Measurements from ENCODE around the gene HOXC5. TPM values are rescaled to one million over a fixed set of nuclear protein-coding genes. Genes with fewer than 3 reads are reported as not detected.
"Not testable (repeated sequence)": the region's sequence is repeated elsewhere in the genome, so short reads cannot be mapped to it uniquely, and the experiment has no call there.

Gene HOXC5
- total RNA-seq, 1 donor from 2014 or later: not detected

GRCh38 chr12:54042033-54042432 is 9.2 kb downstream of the HOXC5 start:
- DNase-seq (ENCODE audit: low spot score); intact Hi-C loops (cut with DNase I): not testable (repeated sequence)

GRCh38 chr12:54042970-54043853 is 10.4 kb downstream of the HOXC5 start:
- no peak for DNase-seq (ENCODE audit: low spot score)
- intact Hi-C loops (cut with DNase I): no loop called here

DNA sequence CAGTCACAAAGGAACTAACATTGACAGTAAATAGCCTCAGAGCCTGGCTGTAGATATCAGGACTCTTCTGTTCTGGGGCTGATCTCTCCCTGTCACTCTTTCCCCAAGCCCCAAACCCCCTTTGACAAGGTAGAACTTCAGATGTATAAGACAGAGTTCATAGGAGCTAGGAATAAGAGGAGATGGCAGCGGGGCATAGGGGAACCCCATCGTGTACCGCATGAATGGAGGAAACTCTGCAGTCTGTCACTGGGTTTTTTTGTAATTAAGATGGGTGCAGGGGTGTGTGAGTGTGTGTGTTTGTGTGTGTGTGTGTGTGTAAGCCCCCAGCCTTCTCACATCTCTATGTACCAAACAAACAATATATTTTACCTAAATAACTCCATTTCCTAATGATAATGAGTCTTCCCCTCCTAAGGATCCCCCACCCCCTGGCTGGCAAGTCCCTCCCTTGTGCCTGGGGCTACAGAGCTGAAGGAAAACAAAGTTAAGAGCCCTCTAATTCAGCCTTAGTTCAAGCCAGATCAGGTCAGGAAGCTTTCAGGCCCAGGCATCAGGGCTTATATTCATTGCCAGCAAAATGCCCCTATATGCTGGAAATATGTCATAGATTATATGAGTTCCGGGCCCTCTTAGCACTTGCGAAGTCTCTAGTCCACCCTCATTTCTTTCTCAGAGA is 11.7 kb downstream of the HOXC5 start:
- intact Hi-C loops (cut with DNase I): no loop called here

GRCh38 chr12:54045401-54045800 is 12.6 kb downstream of the HOXC5 start:
- no peak for DNase-seq (ENCODE audit: low spot score)
- intact Hi-C loops (cut with DNase I): no loop called here

More for the DNA sequence above, 11.7 kb downstream of the HOXC5 start:
- DNase-seq (ENCODE audit: low spot score): no peak

- intact Hi-C loops (cut with DNase I): no loop called here
- no peak for DNase-seq (ENCODE audit: low spot score)
These were observed 13.1 kb downstream of the HOXC5 start for GRCh38 chr12:54045868-54046521.

GRCh38 chr12:54046809-54047159 is 13.9 kb downstream of the HOXC5 start:
- intact Hi-C loops (cut with DNase I): no loop called here
- DNase-seq (ENCODE audit: low spot score): no peak

GRCh38 chr12:54047160-54047963 is 14.5 kb downstream of the HOXC5 start:
- intact Hi-C loops (cut with DNase I): no loop called here

GRCh38 chr12:54047964-54048303 is 15.1 kb downstream of the HOXC5 start:
- intact Hi-C loops (cut with DNase I): no loop called here
- no peak for DNase-seq (ENCODE audit: low spot score)

More at GRCh38 chr12:54047160-54047963, 14.5 kb downstream of the HOXC5 start:
- DNase-seq (ENCODE audit: low spot score): no peak

GRCh38 chr12:54048406-54049093 is 15.7 kb downstream of the HOXC5 start:
- intact Hi-C loops (cut with DNase I): no loop called here
- DNase-seq (ENCODE audit: low spot score): no peak

DNA sequence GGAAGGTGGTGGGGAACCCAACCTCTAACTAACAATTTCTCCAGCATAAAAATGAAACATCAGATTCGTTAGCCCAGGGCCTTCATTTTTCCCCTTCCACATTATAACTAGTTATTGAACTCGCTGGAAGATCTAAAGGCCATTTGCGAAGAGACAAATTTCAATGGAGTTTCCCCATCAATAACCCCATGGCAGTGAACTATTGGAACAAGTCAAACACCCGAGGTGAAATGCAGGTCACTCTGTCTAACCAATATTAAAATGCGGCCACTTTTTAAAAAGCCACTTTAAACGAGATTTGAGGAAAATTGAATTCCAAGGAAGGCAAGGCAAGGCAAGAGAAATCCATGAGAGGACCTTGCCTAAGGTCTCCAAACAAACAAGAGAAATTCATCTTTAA is 16.3 kb downstream of the HOXC5 start:
- intact Hi-C loops (cut with DNase I): no loop called here

GRCh38 chr12:54050482-54050810 is 17.6 kb downstream of the HOXC5 start:
- intact Hi-C loops (cut with DNase I): no loop called here
- no peak for DNase-seq (ENCODE audit: low spot score)

More for the DNA sequence above, 16.3 kb downstream of the HOXC5 start:
- DNase-seq (ENCODE audit: low spot score): no peak

DNA sequence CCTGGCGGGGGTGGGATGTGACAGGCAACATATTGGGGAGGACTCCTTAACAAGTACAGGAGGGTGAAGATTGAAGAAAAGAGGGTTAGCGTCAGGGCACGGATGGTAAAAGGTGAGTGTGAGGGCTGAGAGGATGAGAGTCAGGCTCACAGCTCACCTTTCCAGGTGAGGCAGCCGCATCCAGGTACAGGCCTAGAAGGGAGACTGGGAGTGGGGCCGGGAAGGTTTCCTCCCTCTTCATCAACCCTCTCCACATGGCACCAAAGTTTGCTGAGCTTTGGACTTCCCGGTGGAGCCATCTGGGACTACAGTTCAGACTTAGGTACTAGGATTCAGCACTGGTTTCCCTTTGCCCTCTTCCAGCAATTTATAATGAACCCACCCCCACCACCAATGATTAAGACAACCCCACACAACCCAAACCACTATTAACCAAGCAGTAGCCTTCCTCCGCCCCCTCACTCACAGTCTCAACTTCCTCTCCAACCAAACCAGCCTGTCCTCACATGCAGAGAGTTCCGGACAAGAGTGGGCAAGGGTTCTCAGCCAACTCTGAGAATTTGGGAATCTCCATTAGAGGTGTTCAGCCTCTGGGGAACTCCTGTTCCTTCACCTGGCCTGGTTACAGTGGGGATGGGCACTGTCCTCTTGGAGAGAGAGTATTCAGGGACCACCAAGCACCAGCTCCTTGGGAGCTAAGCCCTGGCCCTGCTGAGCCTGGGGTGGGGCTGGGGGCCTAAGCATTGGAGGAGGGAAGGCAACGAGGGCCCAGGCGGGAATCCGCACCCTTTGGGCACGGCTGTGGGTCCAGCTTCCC is 18.4 kb downstream of the HOXC5 start:
- intact Hi-C loops (cut with DNase I): no loop called here
- DNase-seq (ENCODE audit: low spot score): no peak

GRCh38 chr12:54051874-54052437 is 19.1 kb downstream of the HOXC5 start:
- intact Hi-C loops (cut with DNase I): no loop called here
- no peak for DNase-seq (ENCODE audit: low spot score)

- no peak for DNase-seq (ENCODE audit: low spot score)
- intact Hi-C loops (cut with DNase I): no loop called here
These were observed 19.7 kb downstream of the HOXC5 start for GRCh38 chr12:54052438-54053002.

- intact Hi-C loops (cut with DNase I): no loop called here
- no peak for DNase-seq (ENCODE audit: low spot score)
These were observed 20.3 kb downstream of the HOXC5 start for GRCh38 chr12:54053003-54053750.

GRCh38 chr12:54053751-54054741 is 21.2 kb downstream of the HOXC5 start, which contains the start of gene HOXC4:
HOXC4 (plus strand) TSS chr12:54053835; CDS start chr12:54053923, 88 bp downstream.
- intact Hi-C loops (cut with DNase I): no loop called here

More at GRCh38 chr12:54053751-54054741, 21.2 kb downstream of the HOXC5 start, which contains the start of gene HOXC4:
- no peak for DNase-seq (ENCODE audit: low spot score)

Measured in cardiac septum (tissue), 1 donor.